Vagina (tissue), 2 donors: Measurements from ENCODE around the gene CACNB2.

ENCODE experiments used
- POLR2A ChIP-seq, 2 donors: fragments of 450-650 bp; IDR thresholded peaks; one replicate each; pipeline ENCODE4 v1.6.1; 2017; ENCODE audit warnings: antibody characterized with exemption in 2 of 2, mild to moderate bottlenecking in 2 of 2, moderate library complexity in 2 of 2
- POLR2AphosphoS5 ChIP-seq, 2 donors: sonication (generic); formaldehyde crosslinking; IDR thresholded peaks; one replicate each; pipeline ENCODE4 v1.9.0; 2017; ENCODE audit warnings: antibody characterized with exemption in 2 of 2, mild to moderate bottlenecking in 2 of 2, low read depth in 1 of 2; ENCODE audit not compliant: insufficient read depth in 1 of 2
- TF ChIP-seq, protein P1 (sequence below), 3 experiments: fragments of 450-650 bp in 2 of 3; fragments of 200-600 bp in 1 of 3; sonication (generic) in 1 of 3; IDR thresholded peaks; one replicate each; pipeline ENCODE4 v1.5.1; 2017 to 2019; ENCODE audit warnings: antibody characterized with exemption in 3 of 3, mild to moderate bottlenecking in 2 of 3, moderate library complexity in 2 of 3

DNA sequence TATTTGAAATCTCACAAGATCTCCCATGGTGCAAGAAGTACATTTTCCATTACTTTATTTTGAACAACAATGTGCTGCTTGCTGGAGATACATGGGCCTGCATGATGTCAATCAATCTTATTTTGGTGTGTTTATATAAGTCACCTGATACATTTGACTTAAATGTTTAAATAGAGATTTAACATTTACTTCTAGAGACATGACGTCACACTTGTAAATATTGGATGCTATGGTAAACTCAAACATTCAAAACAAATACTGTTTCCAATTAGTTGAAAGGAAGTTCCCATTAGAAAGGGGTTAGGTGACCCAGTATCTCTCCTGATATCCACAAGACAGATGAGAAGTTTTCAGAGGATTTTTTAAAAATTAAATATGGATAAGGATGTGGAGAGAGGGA, 296.7 kb downstream of the CACNB2 start:
- TF ChIP-seq POLR2AphosphoS5 (IDR thresholded peaks at IDR 0.05; ENCODE audit: insufficient read depth in 1 of 2, low read depth in 1 of 2) (no peak), POLR2A (IDR thresholded peaks at IDR 0.05) (no peak)
- TF ChIP-seq, protein P1, sequence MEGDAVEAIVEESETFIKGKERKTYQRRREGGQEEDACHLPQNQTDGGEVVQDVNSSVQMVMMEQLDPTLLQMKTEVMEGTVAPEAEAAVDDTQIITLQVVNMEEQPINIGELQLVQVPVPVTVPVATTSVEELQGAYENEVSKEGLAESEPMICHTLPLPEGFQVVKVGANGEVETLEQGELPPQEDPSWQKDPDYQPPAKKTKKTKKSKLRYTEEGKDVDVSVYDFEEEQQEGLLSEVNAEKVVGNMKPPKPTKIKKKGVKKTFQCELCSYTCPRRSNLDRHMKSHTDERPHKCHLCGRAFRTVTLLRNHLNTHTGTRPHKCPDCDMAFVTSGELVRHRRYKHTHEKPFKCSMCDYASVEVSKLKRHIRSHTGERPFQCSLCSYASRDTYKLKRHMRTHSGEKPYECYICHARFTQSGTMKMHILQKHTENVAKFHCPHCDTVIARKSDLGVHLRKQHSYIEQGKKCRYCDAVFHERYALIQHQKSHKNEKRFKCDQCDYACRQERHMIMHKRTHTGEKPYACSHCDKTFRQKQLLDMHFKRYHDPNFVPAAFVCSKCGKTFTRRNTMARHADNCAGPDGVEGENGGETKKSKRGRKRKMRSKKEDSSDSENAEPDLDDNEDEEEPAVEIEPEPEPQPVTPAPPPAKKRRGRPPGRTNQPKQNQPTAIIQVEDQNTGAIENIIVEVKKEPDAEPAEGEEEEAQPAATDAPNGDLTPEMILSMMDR (IDR thresholded peaks at IDR 0.05) = no peak
